Esophagus muscularis mucosa (tissue), 4 donors: Measurements from ENCODE around the gene PTPN9.

Experiments used
- EP300 ChIP-seq: sonication (generic); formaldehyde crosslinking; IDR thresholded peaks from one replicate; pipeline ENCODE4 v1.6.1; 2017; ENCODE audit warnings: antibody characterized with exemption
- POLR2A ChIP-seq: fragments of 450-650 bp; IDR thresholded peaks from one replicate; pipeline ENCODE4 v1.6.1; 2017; ENCODE audit warnings: antibody characterized with exemption, moderate library complexity, mild to moderate bottlenecking, low read depth
- POLR2AphosphoS5 ChIP-seq, 2 donors: sonication (generic); formaldehyde crosslinking; IDR thresholded peaks; one replicate each; pipeline ENCODE4 v1.6.1; 2017; ENCODE audit warnings: antibody characterized with exemption in 2 of 2
- TF ChIP-seq, protein P1 (sequence below), 3 experiments: fragments of 200-600 bp in 2 of 3; fragments of 450-650 bp in 1 of 3; sonication (generic) in 2 of 3; IDR thresholded peaks; one replicate each; pipeline ENCODE4 v1.5.1; 2017 to 2019; ENCODE audit warnings: antibody characterized with exemption in 3 of 3, mild to moderate bottlenecking in 2 of 3, moderate library complexity in 1 of 3

DNA sequence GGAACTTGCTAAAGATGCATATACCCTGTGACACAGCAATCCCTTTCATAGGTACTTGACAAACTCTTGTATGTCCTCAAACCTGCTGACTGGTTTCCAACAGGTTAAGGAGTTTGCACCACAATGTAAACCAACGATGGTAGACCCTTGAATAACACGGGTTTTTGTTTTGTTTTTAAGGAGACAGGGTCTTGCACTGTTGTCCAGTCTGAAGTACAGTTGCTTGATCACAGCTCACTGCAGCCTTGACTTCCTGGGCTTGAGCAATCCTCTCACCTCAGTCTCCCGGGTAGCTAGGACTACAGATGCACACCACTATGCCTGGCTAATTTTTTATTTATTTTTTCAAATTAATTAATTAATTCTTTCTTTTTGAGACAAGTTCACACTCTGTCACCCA lies 151.0 kb downstream of the PTPN9 start:
- TF ChIP-seq, protein P1, sequence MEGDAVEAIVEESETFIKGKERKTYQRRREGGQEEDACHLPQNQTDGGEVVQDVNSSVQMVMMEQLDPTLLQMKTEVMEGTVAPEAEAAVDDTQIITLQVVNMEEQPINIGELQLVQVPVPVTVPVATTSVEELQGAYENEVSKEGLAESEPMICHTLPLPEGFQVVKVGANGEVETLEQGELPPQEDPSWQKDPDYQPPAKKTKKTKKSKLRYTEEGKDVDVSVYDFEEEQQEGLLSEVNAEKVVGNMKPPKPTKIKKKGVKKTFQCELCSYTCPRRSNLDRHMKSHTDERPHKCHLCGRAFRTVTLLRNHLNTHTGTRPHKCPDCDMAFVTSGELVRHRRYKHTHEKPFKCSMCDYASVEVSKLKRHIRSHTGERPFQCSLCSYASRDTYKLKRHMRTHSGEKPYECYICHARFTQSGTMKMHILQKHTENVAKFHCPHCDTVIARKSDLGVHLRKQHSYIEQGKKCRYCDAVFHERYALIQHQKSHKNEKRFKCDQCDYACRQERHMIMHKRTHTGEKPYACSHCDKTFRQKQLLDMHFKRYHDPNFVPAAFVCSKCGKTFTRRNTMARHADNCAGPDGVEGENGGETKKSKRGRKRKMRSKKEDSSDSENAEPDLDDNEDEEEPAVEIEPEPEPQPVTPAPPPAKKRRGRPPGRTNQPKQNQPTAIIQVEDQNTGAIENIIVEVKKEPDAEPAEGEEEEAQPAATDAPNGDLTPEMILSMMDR (IDR thresholded peaks at IDR 0.05), result no peak
- TF ChIP-seq POLR2A (no peak), EP300 (no peak), POLR2AphosphoS5 (IDR thresholded peaks at IDR 0.05) (no peak)
